Psoas muscle (tissue), 8 donors: ENCODE results near the gene MS4A18. TPM values are rescaled to one million over a fixed set of nuclear protein-coding genes. Genes with fewer than 3 reads are reported as not detected.

Source experiments
- ATAC-seq, 4 donors: fragments of 200-7000 bp; cut with Tn5 transposase; one replicate each; pipeline ENCODE4 v1.9.1; 2020; ENCODE audit warnings: moderate library complexity in 3 of 4, mild to moderate bottlenecking in 2 of 4
- DNase-seq, 2 donors: peaks; one replicate each; pipeline ENCODE4 v3.0.0-alpha.2; 2020
- H3K27ac ChIP-seq: fragments of 200-600 bp; one replicate; pipeline ENCODE4 v1.8.0; 2022
- H3K27me3 ChIP-seq, 3 donors: fragments of 200-600 bp in 1 of 3; one replicate each; pipeline versions ENCODE4 v1.6.1 to v1.8.0; 2013 to 2022; ENCODE audit warnings: low read length in 2 of 3, mild to moderate bottlenecking in 2 of 3, moderate library complexity in 1 of 3; ENCODE audit not compliant: insufficient read depth in 3 of 3
- H3K36me3 ChIP-seq, 2 donors: fragments of 200-600 bp in 1 of 2; one replicate each; pipeline versions ENCODE4 v1.6.1 to v1.8.0; 2013 to 2022; ENCODE audit warnings: low read depth in 1 of 2, mild to moderate bottlenecking in 1 of 2, moderate library complexity in 1 of 2; ENCODE audit not compliant: insufficient read depth in 1 of 2
- H3K4me1 ChIP-seq: fragments of 200-600 bp; one replicate; pipeline ENCODE4 v1.8.0; 2022
- H3K4me3 ChIP-seq: fragments of 200-600 bp; one replicate; pipeline ENCODE4 v1.8.0; 2022; ENCODE audit warnings: mild to moderate bottlenecking
- H3K9me3 ChIP-seq: fragments of 200-600 bp; one replicate; pipeline ENCODE4 v1.8.0; 2022
- CTCF ChIP-seq: fragments of 200-600 bp; IDR thresholded peaks from one replicate; pipeline ENCODE4 v1.8.0; 2022; ENCODE audit warnings: antibody characterized with exemption
- WGBS, 3 donors: extraction: QIAGEN DNeasy Blood & Tissue Kit; methylation state at CpG; one replicate each; pipeline versions ENCODE4 v1.1.6 to v1.1.7; 2013; 5-methylcytosine and 5-hydroxymethylcytosine counted together
- intact Hi-C, 2 donors: fragments of 100-400 bp; cut with DNase I; formaldehyde crosslinking; loops; one replicate each; pipeline versions ENCODE4 v1.11.0 to v1.14.2; 2022
- polyA plus RNA-seq, 3 donors: library from polyadenylated mRNA; stranded (reverse); fragments of 200-250 nt; gene quantifications; one replicate each; pipeline ENCODE4 v1.2.3, GENCODE V29; 2013
- total RNA-seq, 4 donors: library from RNA; stranded (reverse); fragmentation: NEBNext Ultra II Directional in 2 of 4; extraction: Animal tissue kit (Norgen Biotek cat#: 25700) in 2 of 4; gene quantifications; one replicate each; pipeline versions ENCODE4 v1.2.1 to v1.2.4, GENCODE V29; 2021 to 2023
- donor health status: healthy with polysubstance abuse.
- donor health status: DM: no; HTN: no; CAD: no; lungs with moderate emphysema.
- donor health status: Bipolar disorder and iron deficiency.
- donor health status: healthy.
- donor health status: DM: yes; HTN: yes; CAD: no.
- donor health status: DM: no; HTN: no; CAD: no.
- donor health status: DM: no; HTN: no; CAD: no.
- donor health status: DM: yes; HTN: yes; CAD: no.

The MS4A18 gene
- total and polyA plus RNA-seq, 7 donors = not detected

- peak overlapping the region; percentile 10 for H3K27ac ChIP-seq
- H3K4me1 ChIP-seq = no peaks in the 10 kb centered on the region
- WGBS, 3 donors = 35 to 44% (median 43%) methylated on average over 4 of the region's 4 CpGs
- TF ChIP-seq CTCF = no peak
- no peak overlapping the region for H3K4me3 ChIP-seq
- ATAC-seq (no peak), DNase-seq (no peak)
- no peaks in the 10 kb centered on the region for H3K9me3 ChIP-seq
- no peaks in the 10 kb centered on the region for H3K36me3 ChIP-seq
- peaks cover 0 to 5% (median 0%) of the 10 kb centered on the region in 3 donors for H3K27me3 ChIP-seq
- intact Hi-C loops = loop anchor here (5.0 kb wide), 1 partner anchor 120 kb away; no protein-coding TSS in a partner anchor
Observed at GRCh38 chr11:60777106-60777505, 52.6 kb downstream of the MS4A18 start.

- peaks cover 0 to 4% (median 0%) of the 10 kb centered on the region in 3 donors for H3K27me3 ChIP-seq
- TF ChIP-seq CTCF = no peak
- H3K4me3 ChIP-seq = no peak overlapping the region
- peak overlapping the region; percentile 10 for H3K27ac ChIP-seq
- no peaks in the 10 kb centered on the region for H3K9me3 ChIP-seq
- no peaks in the 10 kb centered on the region for H3K36me3 ChIP-seq
- DNase-seq (no peak), ATAC-seq (no peak)
- no peaks in the 10 kb centered on the region for H3K4me1 ChIP-seq
- intact Hi-C loops = loop anchor here (5.0 kb wide), 1 partner anchor 120 kb away; no protein-coding TSS in a partner anchor
- 31 to 35% (median 33%) methylated on average over 2 of the region's 2 CpGs for WGBS, 3 donors
Observed at GRCh38 chr11:60777572-60777971, 53.1 kb downstream of the MS4A18 start.

- no peak for ATAC-seq
- 87 to 92% (median 90%) methylated on average over 2 of the region's 2 CpGs for WGBS, 3 donors
Observed at GRCh38 chr11:60780065-60780464, 55.5 kb downstream of the MS4A18 start.

GRCh38 chr11:60780774-60781173 is 56.3 kb downstream of the MS4A18 start:
- Histone ChIP-seq H3K27me3 (no peaks in the 10 kb centered on the region), H3K9me3 (no peaks in the 10 kb centered on the region), H3K4me3 (no peak overlapping the region), H3K4me1 (no peaks in the 10 kb centered on the region), H3K27ac (no peak overlapping the region), H3K36me3 (no peaks in the 10 kb centered on the region)
- no peak for ATAC-seq
- DNase-seq = no peak
- no peak for TF ChIP-seq CTCF
- intact Hi-C loops = no loop called here

More at GRCh38 chr11:60780065-60780464, 55.5 kb downstream of the MS4A18 start:
- no peak overlapping the region for H3K4me3 ChIP-seq
- no peak overlapping the region for H3K27ac ChIP-seq
- no peaks in the 10 kb centered on the region for H3K27me3 ChIP-seq
- no peaks in the 10 kb centered on the region for H3K36me3 ChIP-seq
- intact Hi-C loops = no loop called here
- no peaks in the 10 kb centered on the region for H3K4me1 ChIP-seq
- no peaks in the 10 kb centered on the region for H3K9me3 ChIP-seq
- DNase-seq = no peak
- TF ChIP-seq CTCF = no peak

- Histone ChIP-seq H3K36me3 (no peaks in the 10 kb centered on the region), H3K27ac (no peak overlapping the region), H3K4me3 (no peak overlapping the region), H3K27me3 (no peaks in the 10 kb centered on the region), H3K9me3 (no peaks in the 10 kb centered on the region), H3K4me1 (no peaks in the 10 kb centered on the region)
- intact Hi-C loops = no loop called here
- WGBS, 3 donors = 75 to 82% (median 80%) methylated on average over 7 of the region's 7 CpGs
- ATAC-seq (no peak), DNase-seq (no peak)
- TF ChIP-seq CTCF = no peak
Observed at GRCh38 chr11:60781286-60781980, 56.9 kb downstream of the MS4A18 start.
